GM23338 (cell line): Measurements from ENCODE around the gene NAB2. TPM values are rescaled to one million over a fixed set of nuclear protein-coding genes. Genes with fewer than 3 reads are reported as not detected.

Experiments used
- ATAC-seq: fragments of 200-7000 bp; cut with Tn5 transposase; 3 replicates; pipeline ENCODE4 v1.9.1; 2020
- DNase-seq: peaks from one replicate; pipeline ENCODE4 v3.0.0-alpha.2; 2015; ENCODE audit warnings: low spot score
- H2AFZ ChIP-seq: fragments of 200-600 bp; sonication (generic); 2 replicates; pipeline ENCODE4 v1.8.0; 2016; ENCODE audit warnings: antibody characterized with exemption, mild to moderate bottlenecking, moderate library complexity
- H3F3A ChIP-seq: fragments of 200-600 bp; sonication (generic); replicated peaks from 2 replicates; pipeline ENCODE4 v1.8.0; 2017; ENCODE audit warnings: antibody characterized with exemption, mixed run types, low read depth
- H3K27ac ChIP-seq: fragments of 200-600 bp; sonication (generic); 2 replicates; pipeline ENCODE4 v1.6.1; 2016; ENCODE audit warnings: low read depth
- H3K27me3 ChIP-seq: fragments of 200-600 bp; sonication (generic); 2 replicates; pipeline ENCODE4 v1.8.0; 2016; ENCODE audit warnings: mild to moderate bottlenecking, mixed run types, moderate library complexity; ENCODE audit not compliant: insufficient read depth
- H3K36me3 ChIP-seq: fragments of 200-600 bp; sonication (generic); 2 replicates; pipeline ENCODE4 v1.8.0; 2016; ENCODE audit warnings: mild to moderate bottlenecking; ENCODE audit not compliant: insufficient read depth
- H3K4me1 ChIP-seq: fragments of 200-600 bp; sonication (generic); 2 replicates; pipeline ENCODE4 v1.8.0; 2016; ENCODE audit warnings: mild to moderate bottlenecking, moderate library complexity; ENCODE audit not compliant: insufficient read depth
- H3K4me2 ChIP-seq: fragments of 200-600 bp; sonication (generic); 2 replicates; pipeline ENCODE4 v1.7.1; 2017; ENCODE audit warnings: mixed run types
- H3K4me3 ChIP-seq: fragments of 200-600 bp; sonication (generic); 2 replicates; pipeline ENCODE4 v1.6.1; 2016; ENCODE audit warnings: mixed run types
- H3K79me2 ChIP-seq: fragments of 200-600 bp; sonication (generic); replicated peaks from 2 replicates; pipeline ENCODE4 v1.8.0; 2017; ENCODE audit warnings: mild to moderate bottlenecking; ENCODE audit not compliant: insufficient read depth
- H3K9me2 ChIP-seq: fragments of 200-600 bp; sonication (generic); 2 replicates; pipeline ENCODE4 v1.8.0; 2017; ENCODE audit not compliant: insufficient read depth
- H4K20me1 ChIP-seq: fragments of 200-600 bp; sonication (generic); replicated peaks from 2 replicates; pipeline ENCODE4 v1.8.0; 2017; ENCODE audit warnings: mild to moderate bottlenecking; ENCODE audit not compliant: insufficient read depth
- H3K27ac Mint-ChIP-seq: 2 replicates; pipeline ENCODE4 v1.8.0; 2020; ENCODE audit warnings: inconsistent platforms, mild to moderate bottlenecking, moderate library complexity, mixed read lengths
- H3K27me3 Mint-ChIP-seq: 3 replicates; pipeline ENCODE4 v1.8.0; 2022; ENCODE audit warnings: low read depth, mild to moderate bottlenecking, moderate library complexity, mixed read lengths, inconsistent platforms; ENCODE audit not compliant: insufficient read depth, poor library complexity
- H3K36me3 Mint-ChIP-seq: 3 replicates; pipeline ENCODE4 v1.8.0; 2021; ENCODE audit warnings: low read depth, mild to moderate bottlenecking, inconsistent platforms, moderate library complexity, mixed read lengths
- H3K4me1 Mint-ChIP-seq: 3 replicates; pipeline ENCODE4 v1.8.0; 2020; ENCODE audit warnings: mild to moderate bottlenecking, inconsistent platforms, mixed read lengths
- H3K4me3 Mint-ChIP-seq: 3 replicates; pipeline ENCODE4 v1.8.0; 2021; ENCODE audit warnings: moderate library complexity, mild to moderate bottlenecking, inconsistent platforms, mixed read lengths
- H3K9me3 Mint-ChIP-seq: 3 replicates; pipeline ENCODE4 v1.8.0; 2020; ENCODE audit warnings: moderate library complexity, mild to moderate bottlenecking, inconsistent platforms, mixed read lengths
- CREB1 ChIP-seq: fragments of 250-450 bp; sonication (Bioruptor Pico); IDR thresholded peaks from 2 replicates; pipeline ENCODE4 v1.5.0; 2020; ENCODE audit warnings: low read depth, mild to moderate bottlenecking, moderate library complexity
- CTCF ChIP-seq, 2 experiments: fragments of 200-600 bp in 1 of 2; sonication (generic) in 1 of 2; conservative IDR thresholded peaks; 2 replicates each; pipeline versions ENCODE4 v1.5.1 to v1.6.1; 2016 to 2017; ENCODE audit warnings: antibody characterized with exemption in 2 of 2, low read depth in 2 of 2, mild to moderate bottlenecking in 2 of 2, moderate library complexity in 1 of 2
- EZH2phosphoT487 ChIP-seq: fragments of 200-600 bp; sonication (generic); IDR thresholded peaks from one replicate; pipeline ENCODE4 v1.8.1; 2018; ENCODE audit warnings: antibody characterized with exemption; ENCODE audit not compliant: unreplicated experiment
- JUNB ChIP-seq: IDR thresholded peaks from one replicate; pipeline ENCODE4 v1.6.1; 2016; ENCODE audit warnings: antibody characterized with exemption; ENCODE audit not compliant: unreplicated experiment
- ZNF114 ChIP-seq: fragments of 250-450 bp; sonication (Bioruptor Pico); IDR thresholded peaks from 2 replicates; pipeline ENCODE4 v1.5.0; 2020; ENCODE audit warnings: mild to moderate bottlenecking, moderate library complexity
- ZNF331 ChIP-seq: fragments of 250-450 bp; sonication (Bioruptor Pico); IDR thresholded peaks from 2 replicates; pipeline ENCODE4 v1.5.0; 2020; ENCODE audit warnings: low read depth, mild to moderate bottlenecking, moderate library complexity
- polyA plus RNA-seq: library from polyadenylated mRNA; unstranded; fragments of >200 nt; fragmentation: Nextera tagmentation; extraction: Ambion mirVana; gene quantifications from 2 replicates; pipeline ENCODE4 v1.2.1, GENCODE V29; 2016
- total RNA-seq: library from RNA; depleted of rRNA; stranded (reverse); fragments of >200 nt; shearing (Covaris generic); gene quantifications from 2 replicates; pipeline ENCODE4 v1.2.3, GENCODE V29; 2014
- TF ChIP-seq, protein P1 (sequence below): fragments of 250-450 bp; sonication (Bioruptor Pico); IDR thresholded peaks from 2 replicates; pipeline ENCODE4 v1.5.0; 2020; ENCODE audit warnings: mild to moderate bottlenecking, moderate library complexity
- TF ChIP-seq, protein P2 (sequence below): IDR thresholded peaks from one replicate; pipeline ENCODE4 v1.6.1; 2018; ENCODE audit warnings: antibody characterized with exemption; ENCODE audit not compliant: unreplicated experiment

NAB2 gene
- total and polyA plus RNA-seq, 2 experiments from 2014 or later = 6.5 to 19.8 TPM

DNA sequence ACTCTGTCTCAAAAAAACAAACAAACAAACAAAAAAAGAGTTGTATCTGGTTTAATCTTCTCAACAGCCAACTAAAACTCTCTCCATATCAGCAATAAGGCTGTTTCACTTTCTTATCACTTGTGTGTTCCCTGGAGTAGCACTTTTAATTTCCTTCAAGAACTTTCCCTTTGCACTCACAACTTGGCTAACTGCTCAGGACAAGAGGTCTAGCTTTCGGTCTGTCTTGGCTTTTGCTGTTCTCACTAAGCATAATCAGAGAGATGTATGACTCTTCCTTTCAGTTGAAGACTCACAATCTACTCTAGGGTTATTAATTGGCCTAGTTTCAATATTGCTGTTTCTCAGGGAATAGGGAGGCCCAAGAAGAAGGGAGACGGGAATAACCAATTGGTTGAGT lies 22.7 kb upstream of the NAB2 start (continued):
- TF ChIP-seq, protein P1, sequence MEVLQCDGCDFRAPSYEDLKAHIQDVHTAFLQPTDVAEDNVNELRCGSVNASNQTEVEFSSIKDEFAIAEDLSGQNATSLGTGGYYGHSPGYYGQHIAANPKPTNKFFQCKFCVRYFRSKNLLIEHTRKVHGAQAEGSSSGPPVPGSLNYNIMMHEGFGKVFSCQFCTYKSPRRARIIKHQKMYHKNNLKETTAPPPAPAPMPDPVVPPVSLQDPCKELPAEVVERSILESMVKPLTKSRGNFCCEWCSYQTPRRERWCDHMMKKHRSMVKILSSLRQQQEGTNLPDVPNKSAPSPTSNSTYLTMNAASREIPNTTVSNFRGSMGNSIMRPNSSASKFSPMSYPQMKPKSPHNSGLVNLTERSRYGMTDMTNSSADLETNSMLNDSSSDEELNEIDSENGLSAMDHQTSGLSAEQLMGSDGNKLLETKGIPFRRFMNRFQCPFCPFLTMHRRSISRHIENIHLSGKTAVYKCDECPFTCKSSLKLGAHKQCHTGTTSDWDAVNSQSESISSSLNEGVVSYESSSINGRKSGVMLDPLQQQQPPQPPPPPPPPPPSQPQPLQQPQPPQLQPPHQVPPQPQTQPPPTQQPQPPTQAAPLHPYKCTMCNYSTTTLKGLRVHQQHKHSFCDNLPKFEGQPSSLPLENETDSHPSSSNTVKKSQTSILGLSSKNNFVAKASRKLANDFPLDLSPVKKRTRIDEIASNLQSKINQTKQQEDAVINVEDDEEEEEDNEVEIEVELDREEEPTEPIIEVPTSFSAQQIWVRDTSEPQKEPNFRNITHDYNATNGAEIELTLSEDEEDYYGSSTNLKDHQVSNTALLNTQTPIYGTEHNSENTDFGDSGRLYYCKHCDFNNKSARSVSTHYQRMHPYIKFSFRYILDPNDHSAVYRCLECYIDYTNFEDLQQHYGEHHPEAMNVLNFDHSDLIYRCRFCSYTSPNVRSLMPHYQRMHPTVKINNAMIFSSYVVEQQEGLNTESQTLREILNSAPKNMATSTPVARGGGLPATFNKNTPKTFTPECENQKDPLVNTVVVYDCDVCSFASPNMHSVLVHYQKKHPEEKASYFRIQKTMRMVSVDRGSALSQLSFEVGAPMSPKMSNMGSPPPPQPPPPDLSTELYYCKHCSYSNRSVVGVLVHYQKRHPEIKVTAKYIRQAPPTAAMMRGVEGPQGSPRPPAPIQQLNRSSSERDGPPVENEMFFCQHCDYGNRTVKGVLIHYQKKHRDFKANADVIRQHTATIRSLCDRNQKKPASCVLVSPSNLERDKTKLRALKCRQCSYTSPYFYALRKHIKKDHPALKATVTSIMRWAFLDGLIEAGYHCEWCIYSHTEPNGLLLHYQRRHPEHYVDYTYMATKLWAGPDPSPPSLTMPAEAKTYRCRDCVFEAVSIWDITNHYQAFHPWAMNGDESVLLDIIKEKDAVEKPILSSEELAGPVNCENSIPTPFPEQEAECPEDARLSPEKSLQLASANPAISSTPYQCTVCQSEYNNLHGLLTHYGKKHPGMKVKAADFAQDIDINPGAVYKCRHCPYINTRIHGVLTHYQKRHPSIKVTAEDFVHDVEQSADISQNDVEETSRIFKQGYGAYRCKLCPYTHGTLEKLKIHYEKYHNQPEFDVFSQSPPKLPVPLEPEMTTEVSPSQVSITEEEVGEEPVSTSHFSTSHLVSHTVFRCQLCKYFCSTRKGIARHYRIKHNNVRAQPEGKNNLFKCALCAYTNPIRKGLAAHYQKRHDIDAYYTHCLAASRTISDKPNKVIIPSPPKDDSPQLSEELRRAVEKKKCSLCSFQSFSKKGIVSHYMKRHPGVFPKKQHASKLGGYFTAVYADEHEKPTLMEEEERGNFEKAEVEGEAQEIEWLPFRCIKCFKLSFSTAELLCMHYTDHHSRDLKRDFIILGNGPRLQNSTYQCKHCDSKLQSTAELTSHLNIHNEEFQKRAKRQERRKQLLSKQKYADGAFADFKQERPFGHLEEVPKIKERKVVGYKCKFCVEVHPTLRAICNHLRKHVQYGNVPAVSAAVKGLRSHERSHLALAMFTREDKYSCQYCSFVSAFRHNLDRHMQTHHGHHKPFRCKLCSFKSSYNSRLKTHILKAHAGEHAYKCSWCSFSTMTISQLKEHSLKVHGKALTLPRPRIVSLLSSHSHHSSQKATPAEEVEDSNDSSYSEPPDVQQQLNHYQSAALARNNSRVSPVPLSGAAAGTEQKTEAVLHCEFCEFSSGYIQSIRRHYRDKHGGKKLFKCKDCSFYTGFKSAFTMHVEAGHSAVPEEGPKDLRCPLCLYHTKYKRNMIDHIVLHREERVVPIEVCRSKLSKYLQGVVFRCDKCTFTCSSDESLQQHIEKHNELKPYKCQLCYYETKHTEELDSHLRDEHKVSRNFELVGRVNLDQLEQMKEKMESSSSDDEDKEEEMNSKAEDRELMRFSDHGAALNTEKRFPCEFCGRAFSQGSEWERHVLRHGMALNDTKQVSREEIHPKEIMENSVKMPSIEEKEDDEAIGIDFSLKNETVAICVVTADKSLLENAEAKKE (CRISPR knock-in tag) = no peak
- no peak for TF ChIP-seq ZNF331 (CRISPR knock-in tag)
- TF ChIP-seq, protein P2, sequence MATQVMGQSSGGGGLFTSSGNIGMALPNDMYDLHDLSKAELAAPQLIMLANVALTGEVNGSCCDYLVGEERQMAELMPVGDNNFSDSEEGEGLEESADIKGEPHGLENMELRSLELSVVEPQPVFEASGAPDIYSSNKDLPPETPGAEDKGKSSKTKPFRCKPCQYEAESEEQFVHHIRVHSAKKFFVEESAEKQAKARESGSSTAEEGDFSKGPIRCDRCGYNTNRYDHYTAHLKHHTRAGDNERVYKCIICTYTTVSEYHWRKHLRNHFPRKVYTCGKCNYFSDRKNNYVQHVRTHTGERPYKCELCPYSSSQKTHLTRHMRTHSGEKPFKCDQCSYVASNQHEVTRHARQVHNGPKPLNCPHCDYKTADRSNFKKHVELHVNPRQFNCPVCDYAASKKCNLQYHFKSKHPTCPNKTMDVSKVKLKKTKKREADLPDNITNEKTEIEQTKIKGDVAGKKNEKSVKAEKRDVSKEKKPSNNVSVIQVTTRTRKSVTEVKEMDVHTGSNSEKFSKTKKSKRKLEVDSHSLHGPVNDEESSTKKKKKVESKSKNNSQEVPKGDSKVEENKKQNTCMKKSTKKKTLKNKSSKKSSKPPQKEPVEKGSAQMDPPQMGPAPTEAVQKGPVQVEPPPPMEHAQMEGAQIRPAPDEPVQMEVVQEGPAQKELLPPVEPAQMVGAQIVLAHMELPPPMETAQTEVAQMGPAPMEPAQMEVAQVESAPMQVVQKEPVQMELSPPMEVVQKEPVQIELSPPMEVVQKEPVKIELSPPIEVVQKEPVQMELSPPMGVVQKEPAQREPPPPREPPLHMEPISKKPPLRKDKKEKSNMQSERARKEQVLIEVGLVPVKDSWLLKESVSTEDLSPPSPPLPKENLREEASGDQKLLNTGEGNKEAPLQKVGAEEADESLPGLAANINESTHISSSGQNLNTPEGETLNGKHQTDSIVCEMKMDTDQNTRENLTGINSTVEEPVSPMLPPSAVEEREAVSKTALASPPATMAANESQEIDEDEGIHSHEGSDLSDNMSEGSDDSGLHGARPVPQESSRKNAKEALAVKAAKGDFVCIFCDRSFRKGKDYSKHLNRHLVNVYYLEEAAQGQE = no peak
- no peak for TF ChIP-seq CREB1 (CRISPR knock-in tag)
- no peak for TF ChIP-seq JUNB

GRCh38 chr12:57069523-57069922 lies 19.4 kb upstream of the NAB2 start:
- TF ChIP-seq, protein P2 = no peak
- TF ChIP-seq CREB1 (CRISPR knock-in tag) (no peak), ZNF114 (CRISPR knock-in tag) (no peak), CTCF (conservative IDR thresholded peaks at IDR 0.05; ENCODE audit: low read depth in 2 of 2) (peak; percentile 90 to 94), EZH2phosphoT487 (no peak)
- H3K9me2 ChIP-seq = no peaks in the 10 kb centered on the region
- H3K36me3 ChIP-seq = peaks cover 49% of the 10 kb centered on the region
- H2AFZ ChIP-seq = no peak overlapping the region
- Mint-ChIP-seq H3K36me3 (peaks cover 62% of the 10 kb centered on the region), H3K27ac (peak overlapping the region; percentile 56), H3K27me3 (peaks cover 2% of the 10 kb centered on the region), H3K4me3 (no peak overlapping the region), H3K9me3 (no peaks in the 10 kb centered on the region), H3K4me1 (peaks cover 3% of the 10 kb centered on the region; the same call in 2 of the 3 replicates)
- H3K27ac ChIP-seq = peak overlapping the region; percentile 72
- ATAC-seq (peak; percentile 98), DNase-seq (peak; percentile 92)
- H3K4me2 ChIP-seq = no peak overlapping the region
- H3K4me3 ChIP-seq = no peak overlapping the region
- peaks cover 14% of the 10 kb centered on the region; the same call in 1 of the 2 replicates for H3K79me2 ChIP-seq
- peaks cover 19% of the 10 kb centered on the region; the same call in 1 of the 2 replicates for H4K20me1 ChIP-seq
- H3K27me3 ChIP-seq = no peaks in the 10 kb centered on the region
- H3F3A ChIP-seq = peaks cover 14% of the 10 kb centered on the region; the same call in 1 of the 2 replicates
- no peaks in the 10 kb centered on the region for H3K4me1 ChIP-seq
